Chondrocyte (in vitro differentiated cells): ENCODE data around the gene RARA. TPM values are rescaled to one million over a fixed set of nuclear protein-coding genes. Genes with fewer than 3 reads are reported as not detected.

ENCODE experiments used
- DNase-seq: peaks from one replicate; pipeline ENCODE4 v3.0.0; 2021; ENCODE audit warnings: mixed read lengths, low spot score
- H3K27ac Mint-ChIP-seq: one replicate; pipeline ENCODE4 v1.8.0; 2021; ENCODE audit warnings: mild to moderate bottlenecking, moderate library complexity, mixed read lengths; ENCODE audit not compliant: unreplicated experiment
- H3K27me3 Mint-ChIP-seq: 2 replicates; pipeline ENCODE4 v1.8.0; 2021; ENCODE audit warnings: low read depth, mixed read lengths
- H3K36me3 Mint-ChIP-seq: 2 replicates; pipeline ENCODE4 v1.8.0; 2021; ENCODE audit warnings: low read depth, mixed read lengths
- H3K4me1 Mint-ChIP-seq: 2 replicates; pipeline ENCODE4 v1.8.0; 2021; ENCODE audit warnings: low read depth, mild to moderate bottlenecking, mixed read lengths
- H3K4me3 Mint-ChIP-seq: one replicate; pipeline ENCODE4 v1.8.0; 2021; ENCODE audit warnings: mild to moderate bottlenecking, moderate library complexity, mixed read lengths; ENCODE audit not compliant: unreplicated experiment
- H3K9me3 Mint-ChIP-seq: 2 replicates; pipeline ENCODE4 v1.8.0; 2021; ENCODE audit warnings: low read depth, mixed read lengths
- total RNA-seq: library from RNA; stranded (reverse); gene quantifications from 3 replicates; pipeline ENCODE4 v1.2.1, GENCODE V29; 2021
- TF ChIP-seq, protein P1 (sequence below): fragments of 200-600 bp; sonication (generic); IDR thresholded peaks from 2 replicates; pipeline ENCODE4 v1.5.0; 2021; ENCODE audit warnings: antibody characterized with exemption, mild to moderate bottlenecking, moderate library complexity

RARA gene
- total RNA-seq, 1 donor from 2014 or later: 59.2 TPM

DNA sequence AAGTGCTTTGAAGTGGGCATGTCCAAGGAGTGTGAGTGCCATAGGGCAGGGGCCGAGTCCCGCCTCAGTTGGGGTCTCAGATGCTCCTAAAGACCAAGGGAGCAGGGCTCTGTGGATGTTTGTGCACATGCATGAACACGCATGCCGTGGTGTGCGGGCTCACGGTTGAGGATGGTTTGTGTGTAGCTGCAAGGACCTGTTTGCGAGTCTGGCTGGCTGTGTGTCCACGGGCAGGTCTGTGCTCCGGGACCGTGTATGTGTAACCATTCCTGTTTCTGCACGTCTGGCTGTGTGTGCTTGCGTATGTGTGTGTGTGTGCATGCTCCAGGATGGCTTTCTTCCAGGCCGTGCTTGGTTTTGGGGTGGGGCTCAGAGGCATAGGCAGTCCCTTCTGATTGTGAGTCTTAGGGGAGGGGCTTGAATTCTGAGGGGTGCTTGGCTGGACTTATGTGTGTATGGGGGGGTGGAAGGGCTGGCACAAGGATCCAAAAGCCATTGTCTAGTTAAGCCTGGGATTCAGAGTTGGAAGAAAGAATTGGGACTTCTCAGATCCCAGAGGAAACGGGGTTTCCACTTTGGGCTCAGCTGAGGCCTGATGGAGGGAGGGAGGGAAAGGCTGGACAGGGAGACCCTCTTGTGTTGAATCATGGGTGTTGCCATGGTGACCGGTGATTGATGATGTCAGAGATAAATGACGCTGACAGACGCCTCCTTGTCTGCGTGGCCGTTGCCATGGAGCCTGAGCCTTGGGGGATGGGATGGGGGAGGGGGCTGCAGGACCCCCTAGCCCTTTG is 41.1 kb downstream of the RARA start:
- Mint-ChIP-seq H3K4me1 (peaks cover 51% of the 10 kb centered on the region), H3K36me3 (peaks cover 27% of the 10 kb centered on the region), H3K27ac (peak overlapping the region; percentile 82), H3K27me3 (no peaks in the 10 kb centered on the region), H3K4me3 (no peak overlapping the region), H3K9me3 (no peaks in the 10 kb centered on the region)
- TF ChIP-seq, protein P1, sequence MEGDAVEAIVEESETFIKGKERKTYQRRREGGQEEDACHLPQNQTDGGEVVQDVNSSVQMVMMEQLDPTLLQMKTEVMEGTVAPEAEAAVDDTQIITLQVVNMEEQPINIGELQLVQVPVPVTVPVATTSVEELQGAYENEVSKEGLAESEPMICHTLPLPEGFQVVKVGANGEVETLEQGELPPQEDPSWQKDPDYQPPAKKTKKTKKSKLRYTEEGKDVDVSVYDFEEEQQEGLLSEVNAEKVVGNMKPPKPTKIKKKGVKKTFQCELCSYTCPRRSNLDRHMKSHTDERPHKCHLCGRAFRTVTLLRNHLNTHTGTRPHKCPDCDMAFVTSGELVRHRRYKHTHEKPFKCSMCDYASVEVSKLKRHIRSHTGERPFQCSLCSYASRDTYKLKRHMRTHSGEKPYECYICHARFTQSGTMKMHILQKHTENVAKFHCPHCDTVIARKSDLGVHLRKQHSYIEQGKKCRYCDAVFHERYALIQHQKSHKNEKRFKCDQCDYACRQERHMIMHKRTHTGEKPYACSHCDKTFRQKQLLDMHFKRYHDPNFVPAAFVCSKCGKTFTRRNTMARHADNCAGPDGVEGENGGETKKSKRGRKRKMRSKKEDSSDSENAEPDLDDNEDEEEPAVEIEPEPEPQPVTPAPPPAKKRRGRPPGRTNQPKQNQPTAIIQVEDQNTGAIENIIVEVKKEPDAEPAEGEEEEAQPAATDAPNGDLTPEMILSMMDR: no peak
- no peak for DNase-seq

DNA sequence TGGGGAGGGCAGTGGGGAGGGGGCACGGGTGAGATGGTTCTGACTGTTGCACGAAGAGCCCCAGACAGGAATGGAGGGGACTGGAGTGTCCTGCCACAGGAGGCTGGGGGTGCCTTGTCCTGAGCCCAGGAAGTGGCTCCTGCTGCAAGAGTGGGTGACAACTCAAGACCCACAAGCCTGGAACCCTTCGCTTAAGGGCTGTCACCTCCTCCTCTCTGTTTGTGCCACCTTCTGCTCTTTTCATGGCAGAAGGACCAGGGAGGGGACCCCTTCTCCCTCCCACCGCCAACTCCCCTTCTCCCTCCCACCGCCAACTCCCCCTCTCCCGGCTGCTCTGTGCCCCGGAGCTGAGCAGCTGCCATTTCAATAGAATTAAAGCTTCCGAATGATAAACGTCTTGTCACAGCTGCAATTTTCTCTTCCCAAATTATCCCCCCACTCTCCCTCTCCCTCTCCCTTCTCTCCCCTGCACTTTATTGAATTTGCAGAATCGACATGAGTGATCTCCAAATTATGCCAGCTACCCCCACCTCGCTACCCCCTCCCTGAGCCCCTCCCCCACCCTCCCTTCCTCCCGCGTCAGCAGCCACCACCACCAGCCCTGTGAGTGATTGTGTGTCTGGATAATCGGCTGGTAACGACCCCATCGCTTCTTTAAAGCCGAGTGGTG is 41.8 kb downstream of the RARA start:
- TF ChIP-seq, protein P1: no peak
- Mint-ChIP-seq H3K27ac (peak overlapping the region; percentile 82), H3K27me3 (no peaks in the 10 kb centered on the region), H3K36me3 (peaks cover 32% of the 10 kb centered on the region), H3K4me3 (no peak overlapping the region), H3K9me3 (no peaks in the 10 kb centered on the region), H3K4me1 (peaks cover 47% of the 10 kb centered on the region)
- no peak for DNase-seq

DNA sequence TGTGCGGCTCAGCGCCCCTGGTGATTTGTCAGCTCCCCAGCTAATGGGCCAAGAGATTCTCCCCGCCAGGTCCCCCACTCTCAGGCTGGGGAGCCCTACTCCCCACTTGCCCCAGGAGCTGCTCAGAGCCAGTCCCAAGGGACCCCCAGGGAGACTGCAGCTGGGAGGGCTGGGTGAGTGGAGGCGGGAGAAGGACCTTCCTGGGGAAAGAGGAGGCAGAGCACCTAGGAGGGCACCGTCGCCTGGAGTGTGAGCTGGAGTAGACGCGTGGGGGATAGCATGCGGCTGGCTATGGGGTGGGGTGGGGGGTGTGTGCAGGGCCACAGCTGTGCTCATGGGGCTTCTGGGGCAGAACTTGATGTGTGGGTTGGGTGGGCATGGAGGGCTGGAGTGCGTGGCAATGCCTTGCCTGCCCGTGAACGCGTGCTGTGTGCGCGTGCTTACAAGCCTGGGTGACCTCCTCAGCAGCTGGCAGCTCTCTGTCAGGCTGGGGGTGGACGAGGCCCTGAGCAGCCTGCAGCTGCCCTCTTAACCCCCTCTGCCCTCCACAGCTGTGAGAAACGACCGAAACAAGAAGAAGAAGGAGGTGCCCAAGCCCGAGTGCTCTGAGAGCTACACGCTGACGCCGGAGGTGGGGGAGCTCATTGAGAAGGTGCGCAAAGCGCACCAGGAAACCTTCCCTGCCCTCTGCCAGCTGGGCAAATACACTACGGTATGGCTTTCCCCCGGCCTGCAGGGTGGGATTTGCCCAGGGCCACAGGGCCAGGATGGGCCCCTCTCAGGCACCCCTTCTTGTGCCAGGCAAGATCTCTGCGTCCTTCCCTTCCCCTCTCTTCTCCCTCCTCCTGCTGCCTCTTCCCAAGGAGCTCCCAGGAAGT is 42.6 kb downstream of the RARA start:
- Mint-ChIP-seq H3K4me1 (peaks cover 39% of the 10 kb centered on the region), H3K27ac (no peak overlapping the region), H3K9me3 (no peaks in the 10 kb centered on the region), H3K27me3 (no peaks in the 10 kb centered on the region), H3K4me3 (no peak overlapping the region), H3K36me3 (peaks cover 32% of the 10 kb centered on the region)
- TF ChIP-seq, protein P1: no peak
- DNase-seq: no peak

DNA sequence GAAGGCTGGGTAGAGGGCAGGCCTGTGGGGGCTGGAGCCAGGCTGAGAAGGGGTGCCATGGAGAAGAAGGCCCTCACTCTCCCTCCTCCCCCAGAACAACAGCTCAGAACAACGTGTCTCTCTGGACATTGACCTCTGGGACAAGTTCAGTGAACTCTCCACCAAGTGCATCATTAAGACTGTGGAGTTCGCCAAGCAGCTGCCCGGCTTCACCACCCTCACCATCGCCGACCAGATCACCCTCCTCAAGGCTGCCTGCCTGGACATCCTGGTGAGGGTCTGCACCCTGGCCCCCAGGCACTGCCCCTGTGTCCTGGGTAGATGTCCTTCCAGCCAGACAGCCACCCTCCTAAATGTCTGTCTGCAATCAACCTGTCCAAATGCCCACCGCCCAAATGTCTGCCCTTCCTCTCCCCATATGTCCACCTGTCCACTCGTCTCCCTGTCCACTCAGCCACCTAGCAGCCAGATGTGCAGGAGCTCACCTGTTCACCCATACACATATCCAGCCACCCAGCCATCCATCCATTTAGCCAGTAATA is 43.3 kb downstream of the RARA start:
- H3K4me1 Mint-ChIP-seq: peaks cover 32% of the 10 kb centered on the region
- no peak for DNase-seq
- H3K4me3 Mint-ChIP-seq: no peak overlapping the region
- no peak overlapping the region for H3K27ac Mint-ChIP-seq
- H3K36me3 Mint-ChIP-seq: peaks cover 32% of the 10 kb centered on the region
- no peaks in the 10 kb centered on the region for H3K9me3 Mint-ChIP-seq
- TF ChIP-seq, protein P1: no peak
- H3K27me3 Mint-ChIP-seq: no peaks in the 10 kb centered on the region
